ENCODE results near the gene SH3TC1.
A peak's percentile ranks its signal among the peaks of the same experiment; 100 is the strongest.

The SH3TC1 gene

GRCh38 chr4:8157944-8158709 lies 41.0 kb upstream of the SH3TC1 start:
- H3K79me2 ChIP-seq (ENCODE audit: low read length), result no peaks in the 10 kb centered on the region
- no peaks in the 10 kb centered on the region for H3K36me3 ChIP-seq (replicated peaks; ENCODE audit: low read depth, low read length)
- peak overlapping the region; percentile 77 for H3K4me3 ChIP-seq (ENCODE audit: low read length)
- H3K4me1 ChIP-seq (ENCODE audit: low read length), result peaks cover 11% of the 10 kb centered on the region
- no peaks in the 10 kb centered on the region for H3K9me3 ChIP-seq (ENCODE audit: insufficient read depth, low read length)
- no peak overlapping the region for H3K9ac ChIP-seq (ENCODE audit: low read length)
- no peak overlapping the region for H3K27ac ChIP-seq (ENCODE audit: low read length)
- H4K20me1 ChIP-seq (ENCODE audit: insufficient read depth, low read length), result no peaks in the 10 kb centered on the region
- TF ChIP-seq CTCF (IDR thresholded peaks at IDR 0.05; ENCODE audit: low read depth, low read length) (no peak), EZH2phosphoT487 (IDR thresholded peaks at IDR 0.05; ENCODE audit: low read depth) (no peak)
- peak overlapping the region; percentile 78 for H3K4me2 ChIP-seq (ENCODE audit: low read length)
- peaks cover 6% of the 10 kb centered on the region; the same call in 1 of the 2 replicates for H3K27me3 ChIP-seq (ENCODE audit: low read depth, low read length)
- peak overlapping the region; percentile 31; the same call in 1 of the 2 replicates for H2AFZ ChIP-seq (ENCODE audit: low read depth, low read length)

- Histone ChIP-seq H3K4me1 (ENCODE audit: low read length) (peaks cover 13% of the 10 kb centered on the region), H3K27ac (ENCODE audit: low read length) (no peak within 1 kb of the TSS)
Measured at GRCh38 chr4:8158710-8159536, 40.2 kb upstream of the SH3TC1 start, which contains the start of gene ABLIM2. Gene ABLIM2, minus strand, starts transcription at chr4:8158813. Its CDS starts 124 bp downstream, at chr4:8158689.

GRCh38 chr4:8159537-8160232 lies 39.4 kb upstream of the SH3TC1 start:
- peak overlapping the region; percentile 85 for H3K4me3 ChIP-seq (ENCODE audit: low read length)
- no peaks in the 10 kb centered on the region for H3K79me2 ChIP-seq (ENCODE audit: low read length)
- H2AFZ ChIP-seq (ENCODE audit: low read depth, low read length), result no peak overlapping the region; the same call in 1 of the 2 replicates
- peak overlapping the region; percentile 90 for H3K4me2 ChIP-seq (ENCODE audit: low read length)
- no peaks in the 10 kb centered on the region for H3K36me3 ChIP-seq (replicated peaks; ENCODE audit: low read depth, low read length)
- H3K27ac ChIP-seq (ENCODE audit: low read length), result no peak overlapping the region
- H4K20me1 ChIP-seq (ENCODE audit: insufficient read depth, low read length), result no peaks in the 10 kb centered on the region
- peak overlapping the region; percentile 50; the same call in 1 of the 2 replicates for H3K9ac ChIP-seq (ENCODE audit: low read length)
- TF ChIP-seq CTCF (IDR thresholded peaks at IDR 0.05; ENCODE audit: low read depth, low read length), result no peak
- no peak for TF ChIP-seq EZH2phosphoT487 (IDR thresholded peaks at IDR 0.05; ENCODE audit: low read depth)
- no peaks in the 10 kb centered on the region for H3K9me3 ChIP-seq (ENCODE audit: insufficient read depth, low read length)
- peaks cover 13% of the 10 kb centered on the region for H3K4me1 ChIP-seq (ENCODE audit: low read length)
- peaks cover 21% of the 10 kb centered on the region for H3K27me3 ChIP-seq (ENCODE audit: low read depth, low read length)

More at GRCh38 chr4:8158710-8159536, 40.2 kb upstream of the SH3TC1 start, which contains the start of gene ABLIM2:
- no peaks in the 10 kb centered on the region for H3K9me3 ChIP-seq (ENCODE audit: insufficient read depth, low read length)
- TF ChIP-seq CTCF (IDR thresholded peaks at IDR 0.05; ENCODE audit: low read depth, low read length) (no peak), EZH2phosphoT487 (IDR thresholded peaks at IDR 0.05; ENCODE audit: low read depth) (no peak)
- no peaks in the 10 kb centered on the region for H3K36me3 ChIP-seq (replicated peaks; ENCODE audit: low read depth, low read length)
- no peaks in the 10 kb centered on the region for H4K20me1 ChIP-seq (ENCODE audit: insufficient read depth, low read length)
- peak within 1 kb of the TSS; percentile 85 for H3K4me3 ChIP-seq (ENCODE audit: low read length)
- peaks cover 14% of the 10 kb centered on the region; the same call in 1 of the 2 replicates for H3K27me3 ChIP-seq (ENCODE audit: low read depth, low read length)
- H3K9ac ChIP-seq (ENCODE audit: low read length), result peak within 1 kb of the TSS; percentile 50
- peak within 1 kb of the TSS; percentile 90 for H3K4me2 ChIP-seq (ENCODE audit: low read length)
- peak within 1 kb of the TSS; percentile 83; the same call in 1 of the 2 replicates for H2AFZ ChIP-seq (ENCODE audit: low read depth, low read length)
- no peaks in the 10 kb centered on the region for H3K79me2 ChIP-seq (ENCODE audit: low read length)
